Erythroblast (primary cell): ENCODE results near the gene CTCFL.

ENCODE experiments used
- GATA1 ChIP-seq: IDR thresholded peaks from 2 replicates; pipeline ENCODE4 v1.6.1; 2011; ENCODE audit warnings: low read depth, mild to moderate bottlenecking, control low read depth, low read length, moderate library complexity
- POLR2A ChIP-seq: IDR thresholded peaks from 2 replicates; pipeline ENCODE4 v1.6.1; 2011; ENCODE audit warnings: mild to moderate bottlenecking, low read length

DNA sequence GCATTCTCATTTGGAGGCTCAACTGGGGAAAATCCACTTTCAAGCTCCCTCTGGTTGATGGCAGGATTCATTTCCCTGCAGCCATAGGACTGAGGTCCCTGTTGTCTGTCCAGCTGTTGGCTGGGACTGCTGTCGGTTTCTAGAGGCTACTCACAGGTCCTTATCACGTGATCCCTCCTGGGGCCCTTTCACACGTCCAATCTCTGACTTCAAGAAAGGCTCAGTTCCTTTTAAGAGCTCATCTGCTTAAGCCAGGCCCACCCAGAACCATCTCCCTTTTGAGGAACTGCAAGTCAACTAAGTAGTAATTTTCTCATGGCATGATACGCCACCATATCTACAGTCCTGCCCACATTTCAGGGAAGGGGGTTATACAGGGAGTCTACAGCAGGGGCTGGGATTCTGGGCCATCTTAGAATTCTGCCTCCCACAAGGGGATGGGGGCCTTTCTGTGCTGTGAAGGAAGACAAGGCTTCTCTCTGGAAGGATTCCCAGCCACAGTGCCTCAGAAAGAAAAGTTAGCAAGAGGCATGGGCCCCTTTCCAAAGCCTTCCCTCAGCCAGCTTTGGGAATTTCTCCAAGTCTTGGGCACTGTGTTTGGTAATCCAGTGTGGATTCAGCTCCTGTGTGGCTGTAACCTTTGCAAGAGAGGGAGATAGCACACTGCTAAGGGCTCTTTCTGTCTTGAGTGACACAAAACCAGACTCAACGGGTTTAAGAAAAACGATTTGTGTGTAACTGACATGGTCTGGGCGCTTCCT lies 66.4 kb downstream of the CTCFL start:
- TF ChIP-seq POLR2A (no peak), GATA1 (no peak)
